Activated CD8-positive, alpha-beta memory T cell treated with anti-CD3 and anti-CD28 coated beads, Interleukin-2, amount 50 U/mL, for 24 hours (primary cell): ENCODE results near the gene HMCN1.

Experiments used
- DNase-seq: peaks from one replicate; pipeline ENCODE4 v3.0.0-alpha.2; 2020; ENCODE audit errors: extremely low read depth

HMCN1 gene

GRCh38 chr1:186086583-186086982, 352.4 kb downstream of the HMCN1 start:
- DNase-seq, result no peak

GRCh38 chr1:186089940-186090339, 355.7 kb downstream of the HMCN1 start:
- DNase-seq, result no peak

DNA sequence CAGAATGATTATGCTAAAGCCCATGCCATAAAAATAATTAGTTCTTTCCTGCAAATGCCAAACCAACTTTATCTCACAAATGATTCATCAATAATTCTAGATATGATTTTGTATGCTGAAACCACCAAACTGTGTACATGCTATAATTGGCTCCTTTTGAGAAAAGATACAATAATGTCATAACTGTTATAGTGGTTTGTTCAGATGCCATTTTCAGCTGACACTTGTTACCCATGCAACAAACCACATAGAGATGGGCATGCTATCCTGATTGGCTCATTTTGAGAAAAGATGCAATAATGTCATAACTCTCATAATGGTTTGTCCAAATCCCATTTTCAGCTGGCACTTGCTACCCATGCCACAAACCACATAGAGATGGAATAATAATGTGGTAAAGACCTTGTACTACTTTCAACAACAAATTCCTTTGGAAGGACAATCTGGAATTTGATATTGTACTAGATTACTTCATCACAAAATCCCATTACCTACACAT, 357.1 kb downstream of the HMCN1 start:
- no peak for DNase-seq

- no peak for DNase-seq
These were observed 359.2 kb downstream of the HMCN1 start for GRCh38 chr1:186093437-186093836.

DNA sequence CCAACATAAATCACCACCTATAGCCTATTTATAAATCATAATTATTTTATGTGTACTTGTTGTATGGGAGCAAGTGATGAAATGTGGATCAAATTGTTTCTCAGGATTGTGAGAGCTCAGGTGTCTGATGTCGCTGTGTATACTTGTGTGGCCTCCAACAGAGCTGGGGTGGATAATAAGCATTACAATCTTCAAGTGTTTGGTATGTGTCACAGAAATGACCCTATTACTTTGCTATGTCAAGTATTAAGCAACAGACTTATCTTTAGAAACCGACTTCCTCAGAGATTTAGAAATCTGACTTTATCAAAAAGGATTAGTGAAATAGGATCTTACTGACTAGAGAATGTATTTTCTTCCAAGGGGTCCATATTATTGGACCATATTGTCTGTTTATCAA, 360.0 kb downstream of the HMCN1 start:
- no peak for DNase-seq

DNA sequence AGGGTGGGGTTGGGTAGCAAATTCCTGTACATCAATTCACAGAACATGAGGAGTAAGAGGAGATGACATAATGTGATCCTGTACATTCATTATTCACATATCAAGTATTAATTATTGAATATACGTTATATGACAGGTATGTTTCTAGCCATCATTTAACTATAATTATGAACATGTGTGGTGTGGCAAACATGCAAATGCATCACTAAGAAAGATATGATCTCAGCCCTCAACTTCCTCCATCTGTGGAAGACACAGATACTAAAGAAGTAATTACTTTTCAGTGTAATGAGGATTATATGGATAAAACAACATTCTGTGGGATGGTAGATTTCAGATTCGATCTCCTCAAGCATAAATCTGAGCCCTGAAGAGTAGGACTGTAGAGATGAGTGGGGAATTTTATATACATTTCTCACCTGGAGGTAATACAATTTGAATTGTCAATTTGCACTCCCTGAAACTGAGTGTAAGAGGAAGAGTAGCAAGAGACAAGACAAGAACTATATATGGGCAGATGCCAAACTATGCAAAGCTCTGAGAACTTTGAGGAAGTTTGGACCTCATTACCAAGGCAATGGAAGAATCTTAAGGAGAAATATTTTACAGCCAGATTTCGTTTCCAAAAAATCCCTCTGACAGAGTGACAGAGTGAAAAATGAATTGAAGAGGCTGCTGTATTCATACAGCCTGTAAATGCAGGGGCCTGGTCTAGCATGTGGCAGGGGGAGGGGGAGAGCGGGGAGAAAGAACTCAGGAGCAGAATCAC, 365.3 kb downstream of the HMCN1 start:
- DNase-seq, result no peak

DNA sequence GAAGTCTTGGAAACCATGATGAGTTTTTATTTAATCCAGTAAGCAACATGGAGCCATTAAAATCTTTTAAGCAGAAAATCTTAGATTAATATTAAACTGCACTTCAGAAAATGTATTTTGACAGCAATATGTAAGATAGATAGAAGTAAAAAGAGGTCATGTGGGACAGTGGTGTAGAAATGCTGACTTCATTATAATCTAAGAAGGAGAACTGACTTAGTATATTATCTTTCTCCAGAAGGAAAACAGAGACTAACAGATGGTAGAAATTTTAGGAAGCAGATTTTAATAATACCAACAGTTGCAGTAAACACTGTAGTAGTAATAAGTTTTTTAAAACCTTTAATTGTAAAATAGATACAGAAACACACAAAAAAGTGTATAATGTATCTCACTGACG, 367.9 kb downstream of the HMCN1 start:
- DNase-seq, result no peak

DNA sequence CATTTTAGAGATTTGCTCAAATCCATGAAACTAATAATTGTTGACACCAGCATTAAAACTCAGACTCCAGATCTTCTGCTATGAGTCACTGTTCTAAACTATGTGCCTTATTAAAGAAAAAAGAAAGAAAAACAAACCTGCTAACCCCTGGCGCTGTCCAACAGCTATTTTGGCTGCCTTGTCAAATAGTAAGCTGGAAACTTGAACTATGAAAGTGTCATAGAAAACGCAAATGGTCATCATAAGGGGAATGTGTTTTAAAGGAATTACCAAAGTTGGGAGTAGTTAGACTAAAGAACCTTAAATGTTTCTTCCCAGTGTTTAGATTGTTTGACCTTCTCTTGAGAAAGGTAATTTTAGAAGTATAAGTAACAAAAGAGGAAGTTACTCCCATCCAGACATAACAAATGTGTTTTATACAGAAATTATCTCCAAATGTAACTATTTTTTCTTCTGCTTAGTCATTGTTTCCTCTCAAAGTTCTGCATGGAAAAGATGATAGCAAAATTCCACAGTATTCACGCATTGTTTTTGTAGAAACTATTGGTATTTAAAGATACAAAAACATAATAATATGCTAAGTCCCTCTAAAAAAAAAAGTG, 368.5 kb downstream of the HMCN1 start:
- no peak for DNase-seq

GRCh38 chr1:186104459-186104858, 370.3 kb downstream of the HMCN1 start:
- DNase-seq, result no peak

GRCh38 chr1:186112280-186112679, 378.1 kb downstream of the HMCN1 start:
- no peak for DNase-seq

GRCh38 chr1:186113461-186113860, 379.3 kb downstream of the HMCN1 start:
- no peak for DNase-seq

GRCh38 chr1:186118724-186119123, 384.5 kb downstream of the HMCN1 start:
- no peak for DNase-seq

- DNase-seq, result no peak
These were observed 388.6 kb downstream of the HMCN1 start for GRCh38 chr1:186122837-186123236.

DNA sequence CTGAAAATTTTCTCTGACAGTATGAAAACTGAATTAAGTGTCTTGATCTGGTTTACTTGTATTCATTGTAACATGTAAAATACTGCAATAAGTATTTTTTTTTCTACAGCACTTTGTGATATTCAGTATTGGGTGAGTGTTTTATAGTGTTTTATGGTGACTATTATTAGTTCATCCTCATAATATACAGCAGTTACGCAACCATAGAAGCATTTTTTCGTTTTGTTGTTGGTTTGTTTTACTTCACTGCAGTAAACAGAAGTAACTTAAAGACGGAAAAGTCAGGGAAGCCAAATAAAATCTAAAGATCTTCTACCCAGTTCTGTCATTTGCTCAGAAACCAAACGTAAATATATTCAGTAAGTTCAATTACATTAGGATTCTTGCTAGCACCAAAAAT, 390.8 kb downstream of the HMCN1 start:
- no peak for DNase-seq

DNA sequence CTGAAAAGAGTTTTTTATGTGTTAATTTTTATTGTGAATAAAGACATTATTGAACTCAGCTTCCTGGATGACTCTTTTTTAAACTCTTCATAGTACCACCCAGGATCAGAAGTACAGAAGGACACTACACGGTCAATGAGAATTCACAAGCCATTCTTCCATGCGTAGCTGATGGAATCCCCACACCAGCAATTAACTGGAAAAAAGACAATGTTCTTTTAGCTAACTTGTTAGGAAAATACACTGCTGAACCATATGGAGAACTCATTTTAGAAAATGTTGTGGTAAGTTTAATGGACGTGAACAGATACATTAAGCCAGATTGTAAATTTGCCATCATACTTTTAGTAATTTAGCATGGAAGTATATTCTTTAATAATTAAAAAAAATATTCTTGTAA, 391.3 kb downstream of the HMCN1 start:
- DNase-seq, result no peak

DNA sequence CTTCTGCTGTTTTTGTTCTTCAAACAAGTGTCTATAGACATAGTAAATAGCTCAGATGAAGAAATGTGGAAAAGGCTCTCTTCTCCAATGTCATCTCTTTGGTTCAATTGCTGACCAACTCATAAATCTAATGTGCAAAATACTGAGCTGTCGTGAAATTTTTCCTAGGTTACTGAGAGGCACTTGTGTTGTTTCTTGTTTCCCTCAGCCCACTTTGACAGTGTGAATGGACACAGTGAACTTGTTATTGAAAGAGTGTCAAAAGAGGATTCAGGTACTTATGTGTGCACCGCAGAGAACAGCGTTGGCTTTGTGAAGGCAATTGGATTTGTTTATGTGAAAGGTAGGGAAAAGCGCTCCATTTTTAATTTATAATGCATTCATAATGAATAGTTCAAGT, 395.6 kb downstream of the HMCN1 start:
- DNase-seq, result no peak

DNA sequence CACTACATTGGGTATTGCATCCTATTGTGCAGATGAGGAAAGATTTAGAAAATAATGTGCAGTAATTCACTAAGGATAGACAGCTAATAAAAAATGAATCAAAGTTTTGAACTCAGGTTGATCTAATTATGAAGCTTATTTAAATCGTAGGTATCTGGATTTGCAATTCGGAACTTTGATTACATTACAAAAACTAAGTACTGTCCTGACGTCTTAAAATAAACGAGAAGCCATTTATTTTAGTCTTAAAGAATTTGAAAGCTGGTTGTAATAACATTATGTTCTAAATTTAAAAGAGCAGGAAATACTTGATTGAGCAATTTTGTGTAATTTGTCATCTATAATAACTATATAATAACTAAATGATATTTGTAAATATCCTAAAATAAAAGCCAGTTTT, 404.9 kb downstream of the HMCN1 start:
- no peak for DNase-seq

DNA sequence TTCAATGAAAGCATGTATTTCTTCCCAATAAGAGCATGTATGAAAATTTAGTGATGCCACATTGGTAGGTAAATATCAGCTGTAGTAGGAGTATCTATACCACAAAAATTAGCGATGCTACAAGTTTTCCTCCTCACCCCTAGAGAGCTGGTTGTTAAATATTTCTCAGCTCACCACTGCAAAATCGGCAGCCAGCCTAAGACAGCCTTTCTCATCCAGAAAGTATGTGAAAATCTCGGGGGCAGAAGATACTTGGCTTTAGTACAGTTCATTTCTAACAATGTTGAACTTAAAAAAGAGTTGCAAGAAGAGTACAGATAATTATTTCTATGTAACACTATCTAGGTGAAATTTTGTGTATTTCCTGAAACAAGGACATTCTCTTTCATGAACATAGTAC, 405.5 kb downstream of the HMCN1 start:
- DNase-seq, result no peak

DNA sequence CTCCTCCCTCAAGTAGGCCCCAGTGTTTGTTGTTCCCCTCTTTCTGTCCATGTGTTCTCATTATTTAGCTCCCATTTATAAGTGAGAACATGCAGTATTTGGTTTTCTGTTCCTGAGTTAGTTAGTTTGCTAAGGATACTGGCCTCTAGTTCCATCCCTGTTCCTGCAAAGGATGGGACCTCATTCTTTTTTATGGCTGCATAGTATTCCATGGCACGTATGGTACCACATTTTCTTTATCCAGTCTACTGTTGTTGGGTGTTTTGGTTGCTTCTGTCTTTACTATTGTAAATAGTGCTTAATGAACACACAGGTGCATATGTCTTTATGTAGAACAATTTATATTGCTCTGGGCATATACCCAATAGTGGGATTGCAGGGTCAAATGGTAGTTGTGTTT, 408.0 kb downstream of the HMCN1 start:
- DNase-seq, result no peak

DNA sequence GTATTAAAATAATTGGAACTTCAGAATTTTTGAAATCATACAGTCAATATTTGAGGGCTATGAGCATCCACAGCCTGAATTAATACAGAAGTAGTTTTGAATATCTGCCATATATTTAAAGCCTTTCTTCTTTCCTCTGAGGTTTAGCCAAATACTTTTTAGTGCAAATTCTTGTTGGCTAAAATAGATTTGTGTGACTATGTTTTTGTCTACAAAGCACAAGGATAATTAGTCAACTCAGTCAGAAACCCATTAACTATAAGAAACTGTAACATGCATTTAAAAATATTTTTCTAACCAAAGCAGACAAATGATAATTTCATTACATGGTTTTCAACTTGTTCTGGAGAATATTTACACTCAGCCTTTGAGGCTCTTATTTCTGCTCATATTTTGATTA, 408.7 kb downstream of the HMCN1 start:
- DNase-seq, result no peak

DNA sequence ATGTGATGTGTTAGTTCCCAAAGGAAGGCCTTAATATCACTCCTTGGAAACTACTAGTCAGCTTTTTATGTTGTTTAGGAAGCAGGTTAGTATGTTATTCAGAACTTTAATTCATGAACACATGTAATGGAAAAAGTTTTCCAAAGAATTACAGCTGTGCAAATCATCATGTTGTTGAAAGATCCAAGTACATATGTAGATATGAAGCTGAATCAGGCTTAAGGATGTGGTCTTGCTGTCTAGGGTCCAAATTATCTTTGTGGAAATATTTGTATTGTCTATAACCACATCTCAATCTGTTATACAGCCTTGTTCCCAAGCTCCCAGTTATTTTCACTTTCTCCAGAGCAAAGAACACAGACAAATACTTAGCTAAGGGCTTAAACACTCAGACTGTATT, 409.3 kb downstream of the HMCN1 start:
- DNase-seq, result no peak

DNA sequence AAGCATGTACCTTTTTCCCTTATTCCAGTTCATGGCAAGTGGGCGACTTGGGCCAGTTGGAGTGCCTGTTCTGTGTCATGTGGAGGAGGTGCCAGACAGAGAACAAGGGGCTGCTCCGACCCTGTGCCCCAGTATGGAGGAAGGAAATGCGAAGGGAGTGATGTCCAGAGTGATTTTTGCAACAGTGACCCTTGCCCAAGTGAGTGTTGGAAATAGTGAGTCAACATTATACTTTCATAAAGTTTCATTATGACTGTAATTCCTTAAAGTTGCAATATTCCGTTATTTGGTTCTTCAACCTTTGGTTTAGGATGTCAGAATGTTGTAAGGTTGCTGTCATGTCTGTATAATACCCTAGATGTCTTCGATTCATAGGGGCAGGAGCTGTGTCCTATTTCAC, 410.3 kb downstream of the HMCN1 start:
- no peak for DNase-seq

DNA sequence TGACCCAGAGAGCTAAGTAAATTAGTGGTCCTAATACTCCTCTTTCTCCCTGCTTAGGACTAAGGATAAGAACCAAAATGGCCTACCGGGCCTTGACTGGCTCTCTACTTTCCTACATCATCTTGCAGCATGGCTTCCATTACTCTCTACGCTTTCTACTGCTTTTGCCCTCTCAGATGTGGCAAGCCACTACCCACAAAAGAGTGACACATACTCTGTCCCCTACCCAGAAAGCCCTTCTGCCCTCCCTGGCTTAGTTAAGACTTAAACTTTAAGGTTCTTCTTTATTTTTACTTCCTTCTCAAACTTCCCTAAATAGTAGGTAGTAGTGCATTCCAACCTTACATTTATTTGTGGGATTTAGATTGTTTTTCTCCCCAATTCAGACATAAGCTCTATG, 412.8 kb downstream of the HMCN1 start:
- no peak for DNase-seq

GRCh38 chr1:186149591-186149990, 415.4 kb downstream of the HMCN1 start:
- no peak for DNase-seq
